GM18505 (cell line): ENCODE data around the gene RBM24.

Experiments
- ATAC-seq: cut with Tn5 transposase; IDR thresholded peaks from one replicate; pipeline ENCODE4 v1.9.1; 2021; ENCODE audit not compliant: unreplicated experiment
- POLR2A ChIP-seq: IDR thresholded peaks from 4 replicates; pipeline ENCODE4 v1.6.1; 2011; ENCODE audit warnings: borderline replicate concordance; ENCODE audit not compliant: insufficient read depth, insufficient read length; ENCODE audit errors: extremely low read depth

RBM24 gene

GRCh38 chr6:17281100-17281496 is at the start of gene RBM24:
Gene RBM24 (plus strand): TSS chr6:17281361. CDS start chr6:17281582, 221 bp downstream.
- ATAC-seq = no peak
- TF ChIP-seq POLR2A = no peak

DNA sequence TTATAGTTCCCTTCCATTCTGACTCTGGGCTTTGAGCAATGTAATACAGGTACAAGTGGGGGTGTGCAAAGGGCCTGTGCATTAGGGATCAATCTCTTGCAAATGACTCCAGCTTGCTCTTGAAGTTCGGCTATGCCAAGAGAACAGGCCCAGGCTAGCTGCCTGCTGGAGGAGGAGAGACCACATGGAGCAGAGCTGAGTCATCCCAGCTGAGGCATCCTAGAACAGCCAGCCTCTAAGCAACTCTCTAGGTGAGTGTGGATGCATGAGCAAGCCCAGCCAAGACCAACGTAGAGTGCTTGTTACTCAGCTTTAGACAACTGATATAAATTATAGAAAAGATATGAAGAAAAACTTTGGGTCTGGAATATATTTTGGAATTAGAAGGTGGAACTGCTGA is 47.6 kb upstream of the RBM24 start:
- TF ChIP-seq POLR2A = no peak
- no peak for ATAC-seq

GRCh38 chr6:17237246-17237645 is 43.9 kb upstream of the RBM24 start:
- TF ChIP-seq POLR2A = no peak
- no peak for ATAC-seq

DNA sequence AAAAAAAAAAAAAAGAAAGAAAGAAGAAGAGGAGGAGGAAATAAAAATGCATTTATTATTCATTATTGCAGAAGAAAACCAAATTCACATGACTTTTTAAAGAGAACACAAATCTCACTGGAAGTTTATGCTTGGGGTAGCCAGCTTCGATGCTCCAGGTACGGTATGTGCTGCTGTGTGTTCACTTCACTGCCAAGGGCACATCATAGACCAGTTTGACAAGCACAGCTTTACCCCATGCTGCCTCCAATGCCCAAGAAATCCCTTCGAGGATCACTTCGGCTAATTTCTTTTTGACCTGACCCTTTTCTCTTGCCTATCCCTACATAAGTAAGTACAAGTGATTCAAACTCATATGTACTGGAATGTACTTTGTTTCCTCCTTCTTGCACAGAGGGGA is 41.9 kb upstream of the RBM24 start:
- no peak for ATAC-seq

DNA sequence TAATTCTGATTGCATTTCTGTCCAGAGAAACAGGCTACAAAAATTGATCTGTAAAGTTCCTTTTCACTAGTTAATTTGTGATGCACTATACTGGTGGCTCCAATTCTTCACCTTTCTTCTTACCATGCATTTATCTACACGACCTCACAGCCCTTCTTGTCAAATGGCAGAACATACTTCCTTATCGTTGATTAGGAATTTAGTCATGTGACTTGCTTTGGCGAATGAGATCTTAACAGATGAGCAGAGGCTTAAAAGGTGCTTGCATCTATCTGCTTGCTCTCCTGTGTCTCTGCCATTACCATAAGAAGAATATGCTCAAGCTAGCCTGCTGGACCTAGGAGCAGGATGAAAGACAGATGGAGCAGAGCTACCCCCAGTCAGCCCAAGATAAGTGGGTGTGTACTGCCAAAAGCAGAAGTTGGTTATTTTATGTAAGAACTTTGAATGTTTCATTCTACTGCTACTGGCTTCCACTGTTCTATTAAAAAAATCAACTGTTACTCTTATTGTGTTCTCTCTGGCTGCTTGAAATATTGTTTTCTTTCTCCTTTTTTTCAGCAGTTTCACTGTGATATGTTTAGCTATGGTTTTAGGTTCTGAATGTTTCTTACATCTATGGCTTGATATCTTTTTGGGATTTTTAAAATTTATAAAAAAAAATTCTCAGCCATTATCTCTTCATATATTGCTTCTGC is 40.2 kb upstream of the RBM24 start:
- ATAC-seq = no peak
- no peak for TF ChIP-seq POLR2A

More for the DNA sequence above, 41.9 kb upstream of the RBM24 start:
- no peak for TF ChIP-seq POLR2A

DNA sequence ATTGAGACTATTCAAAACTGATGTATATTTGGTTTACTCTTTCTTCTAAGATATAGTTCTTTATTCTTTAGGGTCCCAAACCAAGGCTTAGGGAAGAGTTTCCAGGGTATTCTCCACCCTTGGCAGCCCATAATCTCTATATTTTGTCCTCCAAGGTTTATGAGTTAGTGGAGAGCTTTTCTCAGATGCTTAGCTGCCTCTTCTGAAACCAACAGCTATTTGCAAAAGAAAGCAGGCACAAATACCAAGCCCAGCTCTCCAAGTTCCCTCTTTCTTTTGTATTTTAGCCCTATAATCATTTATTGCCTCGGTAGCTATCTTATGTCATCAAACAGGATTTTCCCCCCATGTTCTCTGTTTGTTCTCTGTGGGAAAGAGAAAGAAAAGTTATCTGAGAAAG is 39.1 kb upstream of the RBM24 start:
- no peak for ATAC-seq

GRCh38 chr6:17250237-17250636 is 30.9 kb upstream of the RBM24 start:
- TF ChIP-seq POLR2A = no peak
- no peak for ATAC-seq

More for the DNA sequence above, 39.1 kb upstream of the RBM24 start:
- no peak for TF ChIP-seq POLR2A

DNA sequence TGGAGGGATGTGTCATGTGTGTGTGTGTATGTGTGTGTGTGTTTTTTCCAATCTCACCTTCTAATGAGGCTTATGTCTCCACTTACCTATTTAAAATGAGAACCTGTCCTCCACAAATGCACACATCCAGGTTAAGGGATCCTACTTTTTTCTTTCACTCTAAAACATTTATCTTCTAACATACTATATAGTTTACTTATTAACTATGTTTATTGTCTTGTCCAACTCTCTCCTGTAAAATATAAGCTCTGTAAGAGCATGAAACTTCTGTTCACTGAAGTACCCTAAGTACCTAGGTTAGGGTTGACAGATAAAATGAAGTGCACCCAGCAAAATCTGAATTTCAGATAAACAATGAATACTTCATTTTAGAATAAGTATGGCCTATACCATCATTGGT is 29.2 kb upstream of the RBM24 start:
- TF ChIP-seq POLR2A = no peak
- ATAC-seq = no peak

DNA sequence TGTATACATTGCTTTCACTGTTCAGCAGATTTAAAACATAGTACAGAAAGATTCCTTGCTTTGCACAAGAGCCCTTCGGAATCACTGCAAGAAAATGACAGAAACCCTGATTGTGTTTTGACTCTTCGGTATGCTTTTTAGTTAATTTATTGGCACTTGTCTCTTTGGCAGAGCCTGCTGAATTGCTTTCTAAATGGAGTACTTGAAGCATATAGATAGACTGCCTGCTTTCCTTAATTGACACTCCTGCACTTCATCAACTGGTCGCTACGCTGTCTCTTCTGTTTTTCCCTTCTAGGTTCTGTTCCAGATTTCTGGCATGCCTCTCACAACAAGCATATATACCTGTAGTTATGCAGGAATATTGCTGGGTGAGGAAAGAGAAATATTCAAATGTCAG is 22.4 kb upstream of the RBM24 start:
- no peak for ATAC-seq
- TF ChIP-seq POLR2A = no peak

- no peak for ATAC-seq
- no peak for TF ChIP-seq POLR2A
Observed at GRCh38 chr6:17265570-17265969, 15.6 kb upstream of the RBM24 start.

DNA sequence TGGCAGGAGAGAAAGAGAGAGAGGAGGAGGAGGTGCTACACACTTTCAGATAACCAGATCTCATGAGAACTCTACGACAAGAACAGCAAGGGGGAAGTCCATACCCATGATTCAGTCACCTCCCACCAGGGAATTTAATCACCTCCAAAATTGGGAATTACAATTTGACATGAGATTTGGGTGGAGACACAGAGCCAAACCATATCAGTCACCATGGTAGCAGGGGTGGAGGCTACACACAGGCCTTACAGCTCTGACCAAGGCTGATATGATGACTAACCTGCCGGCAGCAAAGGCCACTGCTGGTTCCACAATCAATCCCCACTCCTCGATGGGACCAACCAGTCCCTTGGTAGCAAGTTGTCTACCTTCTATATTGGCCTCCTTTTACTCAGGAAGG is 13.6 kb upstream of the RBM24 start:
- ATAC-seq = no peak
- no peak for TF ChIP-seq POLR2A

DNA sequence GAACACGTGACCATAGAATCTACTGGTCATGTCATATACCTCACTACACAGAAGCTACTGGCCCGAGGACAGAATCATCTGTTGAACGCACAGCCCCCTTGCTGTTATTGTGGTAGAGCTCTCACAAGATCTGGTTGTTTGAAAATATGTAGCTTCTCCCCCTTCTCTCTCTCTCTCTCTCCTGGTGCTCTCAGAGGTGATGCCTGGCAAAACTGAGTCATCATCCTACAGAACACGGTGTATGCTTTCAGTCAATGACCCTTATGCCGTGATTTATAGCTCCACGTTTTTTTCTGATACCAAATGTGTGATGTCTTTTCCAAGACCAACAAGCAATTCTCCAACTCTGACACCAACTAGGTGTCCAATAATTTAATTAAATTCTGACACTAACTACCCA is 13.0 kb upstream of the RBM24 start:
- ATAC-seq = no peak
- TF ChIP-seq POLR2A = no peak

GRCh38 chr6:17269840-17270239 is 11.3 kb upstream of the RBM24 start:
- no peak for TF ChIP-seq POLR2A
- no peak for ATAC-seq

GRCh38 chr6:17271628-17272027 is 9.5 kb upstream of the RBM24 start:
- no peak for ATAC-seq
- TF ChIP-seq POLR2A = no peak

GRCh38 chr6:17276766-17277165 is 4.4 kb upstream of the RBM24 start:
- TF ChIP-seq POLR2A = no peak
- no peak for ATAC-seq

DNA sequence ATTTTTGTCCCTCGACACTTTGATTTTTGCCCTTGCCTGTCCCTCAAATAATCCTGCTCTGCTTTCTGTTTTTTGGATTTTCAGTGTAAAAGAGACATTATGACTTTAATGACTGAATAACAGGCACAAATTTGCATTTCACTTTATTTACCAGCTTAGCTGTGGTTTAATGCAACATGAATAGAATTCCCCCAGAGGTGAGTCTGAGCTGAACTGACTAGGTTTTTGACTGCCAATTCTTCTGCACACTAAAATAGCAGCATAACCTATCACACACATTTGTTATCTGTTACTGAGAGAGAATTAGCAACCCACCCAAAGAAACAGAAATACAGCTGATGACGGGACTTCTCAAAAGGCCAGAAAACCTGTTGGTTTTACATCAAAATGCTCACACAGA is 3.9 kb upstream of the RBM24 start:
- no peak for TF ChIP-seq POLR2A
- ATAC-seq = no peak
